IPS-NIHi7 (cell line): Measurements from ENCODE around the gene KRTAP5-9.
"Not testable (repeated sequence)": the region's sequence is repeated elsewhere in the genome, so short reads cannot be mapped to it uniquely, and the experiment has no call there.

Source experiments
- DNase-seq: peaks from one replicate; pipeline ENCODE4 v3.0.0; 2012; ENCODE audit warnings: mixed read lengths; ENCODE audit errors: extremely low spot score

KRTAP5-9 gene

GRCh38 chr11:71562120-71562519 is 13.9 kb downstream of the KRTAP5-9 start:
- DNase-seq = no peak

DNA sequence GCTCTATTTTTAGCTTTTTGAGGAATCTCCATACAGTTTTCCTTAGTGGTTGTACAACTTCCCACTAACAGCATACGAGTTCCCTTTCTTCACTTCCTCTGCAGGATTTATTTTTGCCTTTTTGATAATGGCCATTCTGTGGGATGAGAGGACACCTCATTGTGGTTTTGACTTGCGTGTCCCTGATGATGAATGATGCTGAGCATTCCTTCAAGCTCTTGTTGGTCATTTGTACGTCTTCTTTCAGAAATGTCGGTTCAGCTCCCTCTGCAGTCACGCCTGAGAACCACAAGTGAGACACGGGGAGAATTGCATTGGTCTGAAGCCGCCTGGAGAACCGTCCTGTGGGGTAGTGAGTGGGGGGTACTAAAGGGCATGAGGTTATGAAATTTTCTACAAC is 15.2 kb downstream of the KRTAP5-9 start:
- DNase-seq = peak; percentile 81

- no peak for DNase-seq
These were observed 16.2 kb downstream of the KRTAP5-9 start for GRCh38 chr11:71564430-71564829.

DNA sequence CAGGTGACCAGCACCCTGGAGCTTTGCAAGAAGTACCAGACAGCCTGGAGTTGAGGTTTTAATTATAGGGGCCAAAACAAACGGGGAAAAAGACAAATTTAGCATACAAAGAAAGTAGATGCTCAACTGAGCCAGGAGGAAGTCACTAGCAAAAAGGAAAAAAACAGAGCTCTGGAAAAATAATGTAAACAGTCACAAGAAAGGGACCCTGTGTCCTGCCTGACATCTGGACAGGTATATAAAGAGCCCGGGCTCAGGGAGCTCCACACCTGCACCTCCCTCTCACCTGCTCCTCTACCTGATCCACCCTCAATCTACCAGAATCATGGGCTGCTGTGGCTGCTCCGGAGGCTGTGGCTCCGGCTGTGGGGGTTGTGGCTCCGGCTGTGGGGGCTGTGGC is 17.0 kb downstream of the KRTAP5-9 start, which contains the start of gene KRTAP5-10:
Gene KRTAP5-10, plus strand, starts transcription at position 301 of the 400 bp plus-strand sequence. Its CDS starts 25 bp downstream, at position 326.
- no peak for DNase-seq

DNA sequence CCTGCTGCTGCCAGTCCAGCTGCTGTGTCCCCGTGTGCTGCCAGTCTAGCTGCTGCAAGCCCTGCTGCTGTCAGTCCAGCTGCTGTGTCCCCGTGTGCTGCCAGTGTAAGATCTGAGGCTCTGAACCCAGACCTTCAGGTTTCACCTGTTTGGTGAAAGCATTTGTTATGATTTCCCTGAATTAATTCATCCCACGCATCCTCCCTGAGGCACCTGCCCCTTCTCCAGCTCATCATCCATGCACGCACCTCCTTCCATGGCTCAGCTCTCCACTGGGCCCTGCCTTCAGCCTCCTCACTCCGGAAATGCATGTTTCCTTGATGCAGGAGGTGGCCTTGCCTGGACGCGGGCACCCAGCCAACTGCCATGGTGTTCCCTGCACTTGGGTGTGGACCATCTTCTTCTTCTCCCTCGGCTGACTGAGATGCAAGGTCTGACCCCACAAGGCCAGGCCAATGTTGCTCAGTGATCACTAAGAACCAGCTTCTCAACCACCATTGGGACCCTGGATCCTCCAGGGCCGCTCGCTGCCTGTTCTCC is 17.9 kb downstream of the KRTAP5-9 start:
- no peak for DNase-seq

GRCh38 chr11:71566626-71567599 is 18.7 kb downstream of the KRTAP5-9 start:
- DNase-seq = not testable (repeated sequence)

DNA sequence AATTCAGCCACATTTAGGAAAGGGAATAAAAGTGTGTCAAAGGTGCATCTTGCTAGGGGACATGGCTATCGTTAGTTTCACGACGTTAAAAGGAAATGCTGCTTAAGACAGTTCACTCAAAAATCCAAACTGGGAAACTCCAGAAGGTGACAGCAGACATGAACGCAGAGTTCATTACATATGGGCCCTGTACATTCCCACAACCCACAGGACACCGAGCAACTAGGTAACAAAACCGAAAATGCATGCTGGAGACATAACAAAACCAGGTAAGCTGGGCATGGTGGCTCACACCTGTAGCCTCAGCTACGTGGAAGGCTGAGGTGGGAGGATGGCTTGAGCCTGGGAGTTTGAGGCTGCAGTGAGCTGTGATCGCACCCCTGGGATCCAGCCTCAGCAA is 19.4 kb downstream of the KRTAP5-9 start:
- DNase-seq = not testable (repeated sequence)

DNA sequence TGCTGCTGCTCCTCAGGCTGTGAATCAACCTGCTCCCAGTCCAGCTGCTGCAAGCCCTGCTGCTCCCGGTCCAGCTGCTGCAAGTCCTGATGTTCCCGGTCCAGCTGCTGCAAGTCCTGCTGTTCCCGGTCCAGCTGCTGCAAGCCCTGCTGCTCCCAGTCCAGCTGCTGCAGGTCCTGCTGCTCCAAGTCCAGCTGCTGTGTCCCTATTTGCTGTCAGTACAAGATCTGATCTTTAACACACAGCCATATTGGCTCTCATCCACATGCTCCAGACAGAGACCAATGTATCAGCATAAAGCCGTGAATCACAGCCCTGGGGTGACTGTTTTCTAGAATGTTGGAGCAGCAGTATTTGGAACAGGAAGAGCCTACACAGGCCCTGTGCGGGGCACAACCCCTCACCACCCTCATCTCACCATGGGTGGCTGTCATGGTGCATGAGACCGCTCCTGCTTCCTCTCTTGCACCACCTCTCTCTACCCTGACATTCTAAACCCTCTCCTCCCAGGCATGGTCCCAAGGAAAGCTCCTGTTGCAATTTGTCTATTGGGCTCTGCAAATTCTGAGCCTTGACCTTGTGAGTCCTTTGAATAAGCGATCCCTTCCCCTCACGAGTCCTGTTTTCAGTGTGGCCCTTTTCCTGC is 20.6 kb downstream of the KRTAP5-9 start:
- DNase-seq = no peak

DNA sequence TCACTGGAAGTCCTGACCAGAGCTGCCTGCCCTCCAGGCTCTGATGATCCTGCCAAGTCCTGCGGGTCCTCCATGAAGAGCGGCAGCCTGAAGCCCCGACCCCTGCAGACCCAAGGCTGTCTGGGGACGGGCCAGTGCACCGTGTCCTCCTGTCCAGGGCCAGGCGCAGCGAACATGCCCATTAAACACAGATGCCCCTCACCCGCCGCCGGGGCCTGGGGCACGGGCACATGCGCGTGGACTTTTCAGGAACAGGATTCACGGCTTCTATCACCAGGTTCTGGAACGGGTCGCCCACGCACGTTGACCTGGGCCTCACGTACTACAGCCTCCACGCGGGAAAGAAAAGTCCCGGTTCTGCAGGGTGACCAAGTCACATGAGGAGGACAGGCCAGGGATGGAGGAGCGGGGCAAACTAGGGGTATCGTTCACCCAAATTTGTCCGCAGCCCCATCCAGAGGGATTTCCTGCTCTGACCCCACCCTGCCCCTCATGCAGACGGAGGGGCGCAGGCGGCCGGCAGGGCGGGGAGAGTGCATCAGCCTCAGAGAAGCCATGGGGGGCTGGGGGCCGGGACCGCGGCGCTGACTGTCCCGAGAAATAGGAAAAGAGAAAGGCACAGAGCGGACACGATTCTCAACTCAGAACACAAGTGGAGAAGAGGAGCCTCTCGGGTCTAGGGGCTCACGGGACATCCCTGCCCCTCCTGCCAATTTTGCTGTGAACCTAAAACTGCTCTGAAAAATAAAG is 23.1 kb downstream of the KRTAP5-9 start:
- not testable (repeated sequence) for DNase-seq

DNA sequence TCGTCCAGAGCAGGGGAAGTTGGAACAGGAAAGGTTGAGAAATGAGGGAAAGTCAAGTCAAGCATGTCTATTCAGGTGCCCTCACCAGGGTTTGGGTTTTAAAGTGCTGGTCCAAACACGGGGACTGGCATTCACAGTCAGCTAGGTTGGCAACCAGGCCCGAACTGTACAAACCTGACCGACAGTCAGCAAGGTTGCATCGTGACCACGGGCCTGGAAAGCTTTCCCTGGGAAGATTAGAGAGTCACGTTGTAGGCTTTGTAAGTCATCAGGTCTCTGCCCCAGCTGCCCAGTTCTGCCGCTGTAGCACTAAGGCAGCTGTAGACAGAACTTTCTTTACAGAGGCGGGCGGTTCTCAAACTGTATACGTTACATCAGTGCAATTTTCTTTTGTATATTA is 24.6 kb downstream of the KRTAP5-9 start:
- DNase-seq = no peak

- DNase-seq = no peak
These were observed 26.2 kb downstream of the KRTAP5-9 start for GRCh38 chr11:71574418-71574817.

DNA sequence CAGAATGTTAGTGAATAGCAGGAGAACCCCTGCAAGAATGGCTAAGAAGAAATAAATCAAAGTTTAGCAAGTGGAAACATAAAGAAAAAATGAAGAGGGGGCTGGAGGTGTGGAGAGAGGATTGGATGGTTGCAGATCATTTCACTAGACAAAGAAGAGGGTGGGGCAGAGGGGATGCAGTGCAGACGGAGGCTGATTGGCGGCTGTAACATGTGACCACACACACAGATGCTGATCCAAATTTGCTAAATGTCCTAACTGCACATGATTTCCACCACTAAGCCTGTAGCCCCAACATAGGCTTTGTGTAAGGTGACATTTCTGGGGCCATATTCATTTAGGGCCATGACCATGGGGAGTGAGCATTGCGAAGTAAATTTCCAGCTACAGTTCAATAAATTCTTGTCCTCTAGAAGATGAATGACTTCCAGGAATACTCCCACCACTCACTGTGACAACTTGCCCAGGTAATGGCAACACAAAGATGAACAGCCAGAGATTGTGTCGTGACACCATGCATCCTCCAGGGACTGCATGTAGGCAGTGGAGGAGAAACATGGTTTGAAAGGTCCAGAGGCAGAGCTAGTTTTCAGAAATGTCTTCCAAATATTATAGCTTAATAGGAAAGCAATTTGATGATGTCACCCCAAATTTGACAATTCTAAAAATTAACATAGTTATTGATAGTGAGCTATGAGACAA is 27.7 kb downstream of the KRTAP5-9 start:
- no peak for DNase-seq

DNA sequence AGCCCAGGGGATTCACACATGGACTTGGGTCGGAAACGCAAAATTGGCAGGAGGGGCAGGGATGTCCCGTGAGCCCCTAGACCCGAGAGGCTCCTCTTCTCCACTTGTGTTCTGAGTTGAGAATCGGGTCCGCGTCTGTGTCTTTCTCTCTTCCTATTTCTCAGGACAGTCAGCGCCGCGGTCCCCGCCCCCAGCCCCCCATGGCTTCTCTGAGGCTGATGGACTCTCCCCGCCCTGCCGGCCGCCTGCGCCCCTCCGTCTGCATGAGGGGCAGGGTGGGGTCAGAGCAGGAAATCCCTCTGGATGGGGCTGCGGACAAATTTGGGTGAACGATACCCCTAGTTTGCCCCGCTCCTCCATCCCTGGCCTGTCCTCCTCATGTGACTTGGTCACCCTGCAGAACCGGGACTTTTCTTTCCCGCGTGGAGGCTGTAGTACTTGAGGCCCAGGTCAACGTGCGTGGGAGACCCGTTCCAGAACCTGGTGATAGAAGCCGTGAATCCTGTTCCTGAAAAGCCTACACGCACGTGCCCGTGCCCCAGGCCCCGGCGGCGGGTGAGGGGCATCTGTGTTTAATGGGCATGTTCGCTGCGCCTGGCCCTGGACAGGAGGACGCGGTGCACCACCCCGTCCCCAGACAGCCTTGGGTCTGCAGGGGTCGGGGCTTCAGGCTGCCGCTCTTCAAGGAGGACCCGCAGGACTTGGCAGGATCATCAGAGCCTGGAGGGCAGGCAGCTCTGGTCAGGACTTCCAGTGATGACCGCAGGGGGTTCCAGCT is 28.7 kb downstream of the KRTAP5-9 start:
- not testable (repeated sequence) for DNase-seq

DNA sequence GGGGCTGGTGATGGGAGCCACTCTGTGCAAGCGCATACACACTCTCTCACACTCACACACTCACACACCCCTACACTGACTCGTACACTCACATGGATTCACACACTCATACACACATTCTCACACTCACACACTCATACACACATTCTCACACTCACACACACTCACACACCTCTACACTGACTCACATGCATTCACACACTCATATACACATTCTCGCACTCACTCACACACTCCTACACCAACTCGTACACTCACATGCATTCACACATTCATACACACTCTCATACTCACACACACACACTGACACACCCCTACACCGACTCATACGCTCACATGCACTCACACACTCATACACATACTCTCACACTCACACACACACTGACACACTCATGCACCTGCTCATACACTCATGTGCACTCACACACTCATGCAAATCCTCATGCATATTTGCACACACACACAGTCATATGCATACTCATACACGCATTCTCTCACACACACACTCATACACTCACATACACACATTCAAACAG is 29.3 kb downstream of the KRTAP5-9 start:
- no peak for DNase-seq

- not testable (repeated sequence) for DNase-seq
These were observed 31.3 kb downstream of the KRTAP5-9 start for GRCh38 chr11:71579513-71579912.

- peak; percentile 70 for DNase-seq
These were observed 32.1 kb downstream of the KRTAP5-9 start for GRCh38 chr11:71580057-71581003.

- no peak for DNase-seq
These were observed 33.6 kb downstream of the KRTAP5-9 start for GRCh38 chr11:71581826-71582225.

DNA sequence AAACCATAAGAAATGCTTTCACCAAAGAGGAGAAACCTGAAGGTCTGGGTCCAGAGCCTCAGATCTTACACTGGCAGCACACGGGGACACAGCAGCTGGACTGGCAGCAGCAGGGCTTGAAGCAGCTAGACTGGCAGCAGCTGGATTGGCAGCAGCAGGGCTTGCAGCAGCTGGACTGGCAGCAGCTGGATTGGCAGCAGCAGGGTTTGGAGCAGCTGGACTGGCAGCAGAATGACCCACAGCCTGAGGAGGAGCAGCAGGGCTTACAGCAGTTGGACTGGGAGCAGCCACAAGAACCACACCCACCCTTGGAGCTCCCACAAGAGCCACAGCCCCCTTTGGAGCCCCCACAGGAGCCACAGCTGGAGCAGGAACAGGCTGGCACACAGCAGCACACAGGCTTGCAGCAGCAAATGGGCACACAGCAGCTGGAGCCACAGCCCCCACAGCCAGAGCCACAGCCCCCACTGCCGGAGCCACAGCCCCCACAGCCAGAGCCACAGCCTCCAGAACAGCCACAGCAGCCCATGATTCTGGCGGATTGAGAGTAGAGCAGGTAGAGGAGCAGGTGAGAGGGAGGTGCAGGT is 34.2 kb downstream of the KRTAP5-9 start, which contains the start of gene KRTAP5-11:
Gene KRTAP5-11, minus strand, starts transcription at position 567 of the 587 bp plus-strand sequence. Its CDS starts 38 bp downstream, at position 529.
- DNase-seq = no peak
